K562 treated with DMSO at 1 percent for 48 hours (cell line): Measurements from ENCODE around the gene ATP5F1D. TPM values are rescaled to one million over a fixed set of nuclear protein-coding genes. Genes with fewer than 3 reads are reported as not detected.

Experiments used
- total RNA-seq: library from RNA; unstranded; fragments of 300-600 nt; gene quantifications from 2 replicates; pipeline ENCODE4 v1.2.3, GENCODE V29; 2022; ENCODE audit warnings: low replicate concordance; ENCODE audit errors: extremely low read depth

The ATP5F1D gene
- total RNA-seq, result not detected in 2 replicates

DNA sequence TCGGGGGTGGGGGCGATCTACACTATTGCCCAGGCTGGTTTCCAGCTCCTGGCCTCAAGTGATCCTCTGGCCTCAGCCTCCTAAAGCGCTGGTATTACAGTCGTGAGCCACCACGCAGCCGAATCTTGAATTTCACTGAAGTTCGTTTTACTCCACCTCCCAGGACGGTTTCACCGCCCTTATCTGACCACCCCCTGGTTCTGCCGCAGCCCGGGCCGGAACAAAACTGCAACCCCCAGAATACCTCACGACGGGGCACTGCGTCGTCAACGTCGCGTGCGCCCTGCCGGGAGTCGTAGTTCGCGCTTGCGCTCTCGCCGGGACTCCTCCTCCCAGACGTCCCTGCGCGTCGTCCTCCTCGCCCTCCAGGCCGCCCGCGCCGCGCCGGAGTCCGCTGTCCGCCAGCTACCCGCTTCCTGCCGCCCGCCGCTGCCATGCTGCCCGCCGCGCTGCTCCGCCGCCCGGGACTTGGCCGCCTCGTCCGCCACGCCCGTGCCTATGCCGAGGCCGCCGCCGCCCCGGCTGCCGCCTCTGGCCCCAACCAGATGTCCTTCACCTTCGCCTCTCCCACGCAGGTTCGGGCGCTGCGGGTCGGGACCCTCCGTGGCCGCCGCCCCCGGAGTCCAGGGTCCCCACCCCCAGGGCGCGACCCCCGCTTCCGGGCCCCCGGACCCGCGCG lies at the start of gene ATP5F1D:
Gene ATP5F1D, plus strand, starts transcription at position 335 of the 679 bp plus-strand sequence. Its CDS starts 100 bp downstream, at position 435.

GRCh38 chr19:1205114-1206099 lies 36.1 kb upstream of the ATP5F1D start, which contains the start of gene STK11:
TSS of gene STK11 (plus strand) at chr19:1205778. CDS start at chr19:1206914, 1,136 bp downstream.

GRCh38 chr19:1237754-1238368 lies 3.7 kb upstream of the ATP5F1D start, which contains the start of gene CBARP:
TSS of gene CBARP (minus strand) at chr19:1238005. CDS start at chr19:1236100, 1,905 bp downstream.

GRCh38 chr19:1248139-1248785 lies 6.7 kb downstream of the ATP5F1D start, which contains the start of gene MIDN:
TSS of gene MIDN (plus strand) at chr19:1248583. CDS start at chr19:1250297, 1,714 bp downstream.

DNA sequence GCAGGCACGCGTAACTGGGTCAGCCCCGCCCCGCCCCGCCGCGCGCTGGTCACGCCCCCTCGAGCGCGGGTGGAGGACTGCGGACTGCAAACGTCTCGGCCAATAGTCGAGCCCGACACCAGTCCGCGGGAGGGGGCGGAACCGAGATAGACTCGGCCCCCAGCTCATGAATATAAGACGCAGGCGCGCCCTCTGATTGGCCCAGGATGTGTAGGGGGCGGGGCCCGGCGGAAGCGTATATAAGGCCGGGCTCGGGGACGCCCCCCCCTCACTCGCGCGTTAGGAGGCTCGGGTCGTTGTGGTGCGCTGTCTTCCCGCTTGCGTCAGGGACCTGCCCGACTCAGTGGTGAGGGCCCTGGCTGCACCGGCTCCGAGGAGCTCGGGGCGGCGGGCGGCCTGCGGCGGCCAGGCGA lies 27.5 kb downstream of the ATP5F1D start, which contains the start of gene CIRBP:
Gene CIRBP, plus strand, starts transcription at position 268 of the 413 bp plus-strand sequence. CDS start 1,602 bp downstream, outside the sequence.

DNA sequence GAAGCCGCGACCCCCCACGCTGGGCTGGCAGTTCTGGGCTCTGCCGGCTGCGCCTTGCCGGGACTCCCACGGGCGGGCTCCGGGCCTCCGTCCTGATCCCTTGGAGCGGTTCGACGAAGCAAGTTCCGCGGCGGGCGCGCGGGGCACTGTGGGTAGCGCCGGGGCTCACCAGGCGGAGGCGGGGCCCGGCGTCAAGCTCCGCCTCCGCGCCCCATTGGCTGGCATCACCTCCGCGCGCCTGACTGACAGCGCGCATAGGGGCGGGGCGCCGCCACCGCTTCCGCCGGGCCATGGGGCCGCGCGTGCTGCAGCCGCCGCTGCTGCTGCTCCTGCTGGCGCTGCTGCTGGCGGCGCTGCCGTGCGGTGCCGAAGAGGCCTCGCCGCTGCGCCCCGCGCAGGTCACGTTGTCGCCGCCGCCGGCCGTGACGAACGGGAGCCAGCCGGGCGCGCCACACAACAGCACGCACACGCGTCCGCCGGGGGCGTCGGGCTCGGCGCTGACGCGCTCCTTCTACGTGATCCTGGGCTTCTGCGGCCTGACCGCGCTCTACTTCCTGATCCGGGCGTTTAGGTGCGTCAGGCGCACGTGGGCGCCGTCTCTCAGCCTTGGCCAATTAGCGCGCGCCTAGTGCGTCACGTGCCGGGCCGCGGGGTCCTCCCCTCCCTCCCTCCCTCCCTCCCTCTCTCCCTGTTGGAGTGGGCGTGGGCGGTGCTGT lies 33.9 kb downstream of the ATP5F1D start, which contains the start of gene FAM174C:
Gene FAM174C, plus strand, starts transcription at position 271 of the 716 bp plus-strand sequence. Its CDS starts 20 bp downstream, at position 291.

DNA sequence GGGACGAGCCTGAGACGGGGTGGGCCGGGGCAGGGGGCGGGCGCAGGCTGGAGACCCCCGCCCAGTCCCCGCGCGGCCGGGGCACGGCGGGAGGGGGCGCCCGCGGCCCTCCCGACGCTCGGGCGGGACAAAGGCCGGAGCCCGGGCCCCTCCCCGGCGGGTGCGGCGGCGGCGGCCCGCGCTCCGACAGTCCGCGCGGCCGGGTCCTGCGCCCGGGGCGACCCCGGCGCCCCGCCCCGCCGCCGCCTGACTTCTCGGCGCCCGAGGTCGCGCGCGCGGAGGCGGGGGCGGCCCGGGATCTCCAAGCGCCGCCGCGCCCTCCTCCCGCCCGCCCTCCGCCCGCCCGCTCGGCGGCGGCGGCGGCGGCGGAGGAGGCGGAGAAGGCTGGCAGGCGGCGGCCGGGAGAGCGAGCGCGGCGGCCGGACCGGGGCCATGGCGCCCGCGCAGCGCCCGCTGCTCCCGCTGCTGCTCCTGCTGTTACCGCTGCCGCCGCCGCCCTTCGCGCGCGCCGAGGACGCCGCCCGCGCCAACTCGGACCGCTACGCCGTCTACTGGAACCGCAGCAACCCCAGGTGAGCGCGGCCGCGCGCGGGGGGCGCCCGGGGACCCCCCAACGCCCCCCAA lies 44.3 kb downstream of the ATP5F1D start, which contains the start of gene EFNA2:
Gene EFNA2, plus strand, starts transcription at position 137 of the 624 bp plus-strand sequence. Its CDS starts 296 bp downstream, at position 433.

Other genes starting within 250 kb of the ATP5F1D start
- not detected in 2 replicates for gene GRIN3B, start 241.3 kb upstream of the ATP5F1D start, total RNA-seq
- 230 TPM in 1 of 2 replicates, not detected in the other for gene TMEM259, start 220.6 kb upstream of the ATP5F1D start, total RNA-seq
- gene RNU6-2, start 220.2 kb upstream of the ATP5F1D start, total RNA-seq, result not detected in 2 replicates
- gene CNN2, start 215.1 kb upstream of the ATP5F1D start, total RNA-seq, result not detected in 2 replicates
- gene ABCA7, start 201.6 kb upstream of the ATP5F1D start, total RNA-seq, result 154 TPM in 1 of 2 replicates, not detected in the other
- gene ARHGAP45, start 174.6 kb upstream of the ATP5F1D start, total RNA-seq, result 355 TPM in 1 of 2 replicates, not detected in the other
- gene POLR2E, start 146.4 kb upstream of the ATP5F1D start, total RNA-seq, result 472 TPM in 1 of 2 replicates, not detected in the other
- not detected in 2 replicates for gene GPX4, start 137.8 kb upstream of the ATP5F1D start, total RNA-seq
- gene SBNO2, start 67.5 kb upstream of the ATP5F1D start, total RNA-seq, result 203 TPM in 1 of 2 replicates, not detected in the other
- 700 TPM in 1 of 2 replicates, not detected in the other for gene STK11, start 36.0 kb upstream of the ATP5F1D start, total RNA-seq
- gene CBARP, start 3.7 kb upstream of the ATP5F1D start, total RNA-seq, result not detected in 2 replicates
- gene MIDN, start 6.8 kb downstream of the ATP5F1D start, total RNA-seq, result not detected in 2 replicates
- gene CIRBP, start 27.6 kb downstream of the ATP5F1D start, total RNA-seq, result not detected in 2 replicates
- not detected in 2 replicates for gene FAM174C, start 33.8 kb downstream of the ATP5F1D start, total RNA-seq
- not detected in 2 replicates for gene EFNA2, start 44.1 kb downstream of the ATP5F1D start, total RNA-seq
- not detected in 2 replicates for gene NDUFS7, start 142.2 kb downstream of the ATP5F1D start, total RNA-seq
- not detected in 2 replicates for gene GAMT, start 159.8 kb downstream of the ATP5F1D start, total RNA-seq
- not detected in 2 replicates for gene DAZAP1, start 165.8 kb downstream of the ATP5F1D start, total RNA-seq
- 3,927 TPM in 1 of 2 replicates, not detected in the other for gene RPS15, start 196.6 kb downstream of the ATP5F1D start, total RNA-seq
- not detected in 2 replicates for gene APC2, start 208.4 kb downstream of the ATP5F1D start, total RNA-seq
- not detected in 2 replicates for gene C19orf25, start 237.5 kb downstream of the ATP5F1D start, total RNA-seq
- gene PCSK4, start 248.6 kb downstream of the ATP5F1D start, total RNA-seq, result not detected in 2 replicates
- gene REEP6, start 249.4 kb downstream of the ATP5F1D start, total RNA-seq, result not detected in 2 replicates